Stimulated activated CD4-positive, alpha-beta T cell treated with anti-CD3 and anti-CD28 coated beads, Interleukin-12 subunit alpha, Interleukin-12 subunit beta, amount 100 ng/mL, for 4 hours (primary cell): ENCODE results near the gene GAK.

Source experiments
- DNase-seq: peaks from one replicate; pipeline ENCODE4 v3.0.0-alpha.2; 2020

The GAK gene

DNA sequence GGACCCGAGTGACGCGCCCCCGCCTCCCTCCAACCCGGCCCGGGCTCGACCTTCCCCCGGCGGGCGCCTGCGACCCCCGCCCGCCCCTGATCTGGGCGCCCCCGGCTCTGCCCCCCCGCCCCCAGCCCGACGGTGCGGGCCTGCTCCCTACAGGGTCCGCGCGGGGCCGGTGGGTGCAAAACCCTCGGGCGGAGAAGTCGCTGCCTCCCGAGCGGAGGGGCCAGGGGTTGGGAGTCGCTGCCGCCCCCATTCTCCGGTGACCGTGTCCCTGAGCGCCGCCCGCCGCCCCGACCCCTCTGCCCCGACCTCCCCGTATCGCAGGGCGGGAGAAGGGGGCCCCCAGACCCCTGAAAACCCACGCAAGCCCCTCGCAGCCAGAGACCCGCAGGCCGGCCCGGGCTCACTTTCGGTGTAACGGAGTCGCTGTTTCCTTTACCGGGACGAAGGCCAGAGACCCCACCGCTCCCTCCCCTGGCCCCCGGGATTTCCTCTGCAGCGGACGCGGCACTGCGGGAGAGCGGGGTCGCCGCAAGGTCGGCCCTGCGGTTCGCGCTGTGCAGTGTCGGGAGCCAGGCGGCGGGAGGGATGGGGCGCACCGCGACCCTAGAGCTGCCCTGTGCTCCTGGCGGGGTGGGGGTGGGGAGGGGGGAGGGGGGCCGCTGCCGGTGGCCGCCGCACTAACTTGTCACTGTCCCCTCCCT is 105.5 kb downstream of the GAK start:
- DNase-seq: no peak

DNA sequence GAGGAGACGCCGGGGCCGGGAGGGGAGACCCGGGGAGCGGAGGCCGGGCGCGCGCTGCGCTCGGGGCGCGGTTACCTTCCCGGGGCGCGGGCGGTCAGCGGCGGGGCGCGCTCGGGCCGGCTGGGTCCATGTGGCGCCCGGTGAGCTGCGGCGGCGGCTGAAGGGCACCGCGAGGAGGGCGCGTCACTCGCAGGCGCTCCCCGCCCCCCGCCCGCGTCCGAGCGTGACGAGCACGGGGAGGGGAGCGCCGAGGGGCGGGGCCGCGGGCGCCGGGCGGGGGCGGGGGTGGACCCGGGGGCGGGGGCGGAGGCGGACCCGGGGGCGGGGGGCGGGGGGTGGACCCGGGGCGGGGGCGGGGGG is 106.2 kb downstream of the GAK start, which contains the start of gene CPLX1:
CPLX1 (minus strand) TSS at position 159 of the 360 bp plus-strand sequence. CDS start 1,607 bp downstream, outside the sequence.
- peak; percentile 22 for DNase-seq

DNA sequence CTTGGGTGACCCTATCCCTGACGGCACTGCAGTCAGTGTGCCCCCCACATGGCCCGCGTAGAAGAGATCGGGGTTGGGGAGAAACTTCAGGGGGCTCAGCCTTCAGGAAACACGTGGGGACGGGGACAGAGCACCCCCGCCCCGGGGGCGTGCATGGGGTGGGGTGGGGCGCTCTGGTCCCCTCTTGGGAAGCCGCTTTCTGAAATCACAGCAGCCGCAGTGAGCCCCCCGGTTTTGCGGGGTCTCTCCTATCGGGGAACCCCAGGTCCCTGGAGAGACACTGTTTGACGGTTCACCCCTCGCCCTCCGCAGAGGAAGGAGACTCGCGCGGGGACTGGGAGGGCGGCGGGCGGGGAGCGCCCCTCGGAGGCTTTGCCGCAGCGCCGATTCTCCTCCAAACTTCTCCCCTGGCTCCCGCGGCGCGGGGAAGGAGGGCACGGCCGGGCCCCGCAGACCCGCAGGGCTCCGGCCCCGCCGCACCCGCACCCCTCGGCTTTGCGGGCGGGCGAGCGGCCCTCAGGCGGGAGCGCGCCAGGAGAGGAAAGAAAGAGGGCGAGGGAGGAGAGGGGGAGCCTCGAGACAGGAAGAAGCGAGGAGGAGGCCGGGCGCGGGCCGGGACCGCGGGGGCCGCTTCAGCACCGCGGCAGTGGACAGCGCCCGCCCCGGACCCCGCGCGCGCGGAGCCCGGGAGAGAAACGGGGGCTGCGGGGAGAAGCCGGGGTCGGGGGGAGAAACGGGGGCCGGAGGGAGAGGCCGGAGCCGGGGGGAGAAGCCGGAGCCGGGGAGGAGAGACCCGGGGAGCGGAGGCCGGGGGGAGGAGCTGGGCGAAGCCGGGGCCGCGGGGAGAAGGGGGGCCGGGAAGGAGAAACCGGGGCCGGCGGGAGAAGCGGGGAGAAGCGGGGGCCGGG is 106.8 kb downstream of the GAK start:
- DNase-seq: peak; percentile 26

DNA sequence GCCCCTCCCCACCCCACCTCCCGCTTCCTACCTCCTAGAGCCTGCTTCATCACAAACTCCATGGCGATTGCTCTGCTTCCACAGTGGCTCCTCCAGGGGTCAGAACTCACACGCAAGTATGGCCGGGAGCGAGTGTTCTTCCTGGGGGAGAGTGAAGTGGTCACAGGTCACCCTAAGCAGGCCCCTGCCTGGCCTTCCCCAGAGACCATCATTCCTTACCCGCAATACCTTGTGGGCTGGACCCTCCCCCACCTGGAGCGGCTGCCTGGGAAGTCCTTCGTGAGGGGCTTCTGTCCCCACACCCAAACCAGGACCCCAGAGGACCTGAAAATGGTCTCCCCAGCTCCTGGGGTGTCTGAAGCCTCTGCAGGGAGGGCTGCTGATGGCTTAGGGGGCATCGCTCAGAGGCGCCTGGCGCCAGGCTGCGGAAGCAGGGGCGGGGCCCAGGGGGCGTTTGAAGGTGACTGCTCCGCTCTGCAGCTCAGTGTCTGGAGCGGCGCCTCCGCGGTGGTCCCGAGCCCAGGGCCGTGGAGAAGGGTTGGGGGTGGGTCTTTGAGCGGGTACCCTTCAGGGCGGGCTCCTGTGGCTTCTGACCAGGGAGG is 107.6 kb downstream of the GAK start:
- no peak for DNase-seq

DNA sequence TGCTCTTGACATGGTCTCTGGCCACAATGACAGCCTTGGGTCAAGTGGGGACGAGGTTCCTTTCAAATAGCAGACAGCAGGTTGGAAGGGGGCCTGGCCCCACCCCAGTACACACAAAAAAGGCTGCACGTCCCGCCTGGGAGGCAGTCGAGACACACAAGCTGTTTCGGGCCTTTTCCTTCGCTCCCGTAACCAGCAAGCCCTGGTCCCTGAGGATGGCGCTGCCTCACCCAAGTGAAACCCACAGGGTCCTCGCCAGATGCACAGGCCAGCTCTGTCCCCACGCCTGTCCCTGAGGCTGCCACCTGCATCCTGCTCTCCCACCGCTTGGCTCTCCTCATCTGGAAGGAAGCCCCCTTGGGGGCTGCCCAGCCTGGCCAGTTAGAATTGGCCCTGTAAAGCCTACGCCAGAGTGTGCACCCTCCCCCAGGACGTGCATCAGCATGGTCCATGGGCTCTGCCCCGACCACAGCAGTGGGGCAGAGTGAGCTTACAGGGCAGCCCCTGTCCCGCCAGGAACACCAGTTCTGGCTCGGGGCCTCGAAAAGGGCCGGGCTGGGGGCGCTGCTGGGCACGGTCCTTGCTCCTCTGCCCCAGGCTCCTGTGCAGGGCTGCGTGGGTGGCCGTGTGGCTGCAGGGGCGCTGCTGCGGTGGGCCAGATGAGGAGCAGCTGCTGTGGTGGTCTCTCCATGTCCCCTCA is 108.2 kb downstream of the GAK start:
- no peak for DNase-seq

DNA sequence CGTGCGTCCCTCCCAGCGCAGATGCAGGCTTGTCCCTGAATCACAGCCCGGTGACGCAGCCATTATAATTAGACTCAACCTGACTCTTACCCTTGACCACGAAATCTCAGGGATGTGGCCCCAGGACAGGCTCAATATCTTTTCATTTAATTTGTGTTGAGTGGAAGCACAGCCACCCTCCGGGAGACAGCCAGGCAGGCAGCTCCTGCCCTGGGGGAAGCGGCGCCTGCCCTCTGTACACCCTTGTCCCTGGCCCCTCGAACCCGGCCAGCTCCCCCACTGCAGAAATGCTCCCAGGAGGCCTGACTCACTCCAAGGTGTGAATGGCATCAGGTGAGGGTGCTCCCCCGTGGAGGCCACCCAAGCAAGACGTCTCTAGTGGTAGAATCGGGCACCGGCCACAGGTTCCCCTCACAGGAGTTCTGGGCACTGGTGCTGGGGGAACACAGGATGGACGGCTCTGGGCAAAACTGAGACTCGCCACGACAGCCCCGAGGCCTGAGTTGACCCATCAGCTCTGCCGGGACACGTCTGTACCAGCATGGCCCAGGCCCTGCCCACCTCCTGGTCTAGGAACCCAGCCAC is 108.8 kb downstream of the GAK start:
- DNase-seq: no peak

DNA sequence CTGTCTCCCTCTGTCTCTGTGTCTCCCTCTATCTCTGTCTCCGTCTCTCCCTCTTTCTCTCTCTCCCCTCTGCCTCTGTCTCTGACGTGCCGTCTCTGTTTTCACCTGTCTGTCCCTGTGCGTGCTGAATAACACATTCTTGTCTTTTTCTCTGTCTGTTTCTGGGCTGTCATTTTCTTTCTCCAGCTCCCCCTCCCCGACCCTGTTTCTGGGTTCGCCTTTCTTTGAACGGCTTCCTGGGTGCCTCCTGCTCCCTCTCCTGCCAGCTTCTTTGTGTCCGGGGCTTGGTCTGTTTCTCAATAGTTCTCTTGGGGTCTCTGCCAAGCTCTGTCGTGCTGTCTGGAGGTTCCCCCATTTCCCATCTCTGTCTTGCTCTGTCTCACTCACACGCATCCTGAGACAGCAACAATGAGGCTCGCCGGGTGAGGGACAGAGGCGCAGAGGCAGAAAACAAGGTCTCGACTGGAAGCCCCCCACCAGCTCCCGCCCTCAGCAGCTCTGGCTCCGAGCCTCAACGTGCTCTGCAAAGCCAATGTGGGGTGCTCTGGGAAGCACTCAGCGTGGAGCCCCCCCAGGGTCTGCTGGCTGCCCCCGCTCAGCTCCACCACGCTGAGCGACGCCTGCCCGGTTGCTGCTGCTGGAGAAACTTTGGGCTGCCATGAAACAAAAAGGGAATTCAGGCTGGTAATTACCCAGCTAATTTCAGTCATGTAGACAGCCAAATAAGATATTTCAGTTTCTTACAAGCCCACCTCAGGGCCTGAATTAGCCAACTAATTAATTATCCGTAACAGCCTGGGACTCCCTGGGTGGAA is 109.5 kb downstream of the GAK start:
- DNase-seq: no peak

DNA sequence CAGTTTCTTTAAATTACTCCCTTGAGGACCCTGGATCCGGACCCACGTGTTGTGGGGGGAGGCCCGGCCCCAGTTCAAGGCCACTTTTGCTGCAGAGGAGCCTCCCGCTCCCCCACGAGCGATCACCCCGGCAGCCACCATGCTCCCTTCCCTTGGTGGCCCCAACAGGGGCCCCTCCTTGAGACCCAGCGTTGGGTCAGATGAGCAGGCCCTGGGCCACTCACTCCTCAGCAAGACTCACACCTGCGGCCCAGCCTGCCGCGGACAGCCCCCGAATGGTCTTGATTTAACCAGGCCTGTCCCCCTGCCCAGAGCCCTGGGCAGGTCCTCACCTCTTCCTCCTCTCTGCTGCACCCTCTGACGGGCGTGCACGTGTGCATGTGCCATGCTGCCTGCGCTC is 110.5 kb downstream of the GAK start:
- no peak for DNase-seq

DNA sequence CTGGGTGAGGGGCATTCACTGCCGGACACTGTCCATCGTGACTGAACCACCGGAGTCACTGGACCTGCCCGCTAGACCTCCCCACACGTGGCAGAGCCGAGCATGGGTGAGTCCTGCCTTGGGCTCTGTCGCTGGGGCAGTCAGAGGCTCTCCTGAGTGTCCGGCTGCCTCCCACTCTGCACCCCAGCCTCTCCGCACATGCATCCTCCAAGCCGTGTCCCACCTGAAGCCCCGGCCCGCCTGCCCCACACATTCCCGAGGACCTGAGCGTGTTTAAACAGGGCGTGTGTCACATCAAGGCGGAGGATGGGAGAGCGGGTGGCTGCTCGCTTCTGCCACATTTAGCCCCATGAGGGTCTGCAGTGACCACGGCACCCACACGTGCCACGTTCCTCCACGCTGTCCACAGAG is 110.9 kb downstream of the GAK start:
- no peak for DNase-seq

DNA sequence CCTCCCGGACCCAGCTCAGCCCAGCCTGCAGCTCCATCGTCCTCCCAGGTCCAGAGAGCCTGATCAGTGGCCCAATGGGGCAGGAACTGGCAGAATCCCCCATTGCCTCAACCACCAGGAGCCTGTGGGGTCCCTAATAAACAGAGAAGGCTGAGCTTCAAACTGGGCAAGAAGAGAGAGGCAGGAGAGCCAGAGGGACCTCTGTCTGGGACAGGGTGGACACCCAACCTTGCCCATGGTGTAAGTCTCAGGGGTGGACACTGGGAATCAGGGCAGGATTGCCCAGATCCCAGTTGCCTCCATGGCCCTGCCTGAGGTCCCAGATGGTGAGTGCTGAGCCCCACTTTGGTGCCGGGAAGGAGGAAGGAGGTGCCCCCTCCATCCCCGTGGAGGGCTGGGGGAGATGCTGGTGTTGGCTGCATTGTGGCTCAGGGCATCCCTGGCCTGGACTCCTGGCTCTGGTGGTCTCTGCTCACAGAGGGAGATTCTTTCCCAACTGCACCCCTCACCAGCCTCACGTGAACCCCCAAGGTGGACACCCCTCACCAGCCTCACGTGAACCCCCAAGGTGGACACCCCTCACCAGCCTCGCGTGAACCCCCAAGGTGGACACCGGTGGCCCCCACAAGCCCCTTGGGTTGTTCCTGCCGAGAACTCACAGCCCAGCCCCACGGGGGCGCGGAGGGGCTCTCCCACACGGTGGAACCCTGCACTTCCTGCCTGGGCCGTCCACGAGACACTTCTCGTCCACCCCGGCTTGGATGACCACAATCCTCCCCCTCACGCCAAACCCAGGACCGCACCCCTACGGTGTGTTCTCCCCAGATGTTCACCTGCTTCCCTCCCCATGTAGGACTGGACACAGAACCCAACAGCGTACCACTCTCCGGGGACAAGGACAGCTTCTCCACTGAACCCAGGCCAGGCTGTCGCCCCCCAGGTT is 111.6 kb downstream of the GAK start:
- DNase-seq: no peak

DNA sequence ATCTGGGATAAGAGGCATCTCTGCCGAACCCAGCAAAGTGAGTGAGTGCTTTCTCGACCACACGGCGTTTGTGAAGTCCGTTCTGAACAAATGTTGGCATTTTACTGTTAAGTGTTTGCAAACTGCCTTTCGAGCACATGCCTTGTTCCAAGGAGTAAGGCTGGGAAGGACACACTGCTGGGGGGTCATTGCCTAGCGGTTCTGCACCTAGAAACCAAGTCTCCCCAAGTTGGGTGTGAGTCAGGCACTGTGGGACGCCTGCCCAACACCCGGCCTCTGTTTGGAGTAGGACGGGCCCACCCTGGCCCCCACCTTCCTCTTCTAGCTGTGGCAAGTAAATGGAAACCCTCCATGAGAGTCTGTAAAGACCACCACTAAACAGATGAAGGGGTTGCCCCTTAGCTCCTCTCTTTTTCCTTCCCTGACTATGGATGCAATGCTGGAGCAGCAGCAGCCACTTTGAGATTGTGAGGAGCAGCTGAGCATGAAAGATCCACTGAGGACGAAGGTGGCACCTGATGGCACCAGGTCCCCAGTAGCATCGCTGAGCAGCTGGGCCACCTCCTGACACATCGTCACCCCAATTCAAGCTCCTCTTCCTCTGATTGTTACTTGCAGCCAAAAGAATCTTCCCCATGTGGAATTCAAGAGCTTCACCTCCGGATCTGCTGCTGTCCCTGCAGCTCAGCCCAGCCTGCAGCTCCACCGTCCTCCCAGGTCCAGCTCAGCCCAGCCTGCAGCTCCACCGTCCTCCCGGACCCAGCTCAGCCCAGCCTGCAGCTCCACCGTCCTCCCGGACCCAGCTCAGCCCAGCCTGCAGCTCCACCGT is 112.5 kb downstream of the GAK start:
- no peak for DNase-seq

DNA sequence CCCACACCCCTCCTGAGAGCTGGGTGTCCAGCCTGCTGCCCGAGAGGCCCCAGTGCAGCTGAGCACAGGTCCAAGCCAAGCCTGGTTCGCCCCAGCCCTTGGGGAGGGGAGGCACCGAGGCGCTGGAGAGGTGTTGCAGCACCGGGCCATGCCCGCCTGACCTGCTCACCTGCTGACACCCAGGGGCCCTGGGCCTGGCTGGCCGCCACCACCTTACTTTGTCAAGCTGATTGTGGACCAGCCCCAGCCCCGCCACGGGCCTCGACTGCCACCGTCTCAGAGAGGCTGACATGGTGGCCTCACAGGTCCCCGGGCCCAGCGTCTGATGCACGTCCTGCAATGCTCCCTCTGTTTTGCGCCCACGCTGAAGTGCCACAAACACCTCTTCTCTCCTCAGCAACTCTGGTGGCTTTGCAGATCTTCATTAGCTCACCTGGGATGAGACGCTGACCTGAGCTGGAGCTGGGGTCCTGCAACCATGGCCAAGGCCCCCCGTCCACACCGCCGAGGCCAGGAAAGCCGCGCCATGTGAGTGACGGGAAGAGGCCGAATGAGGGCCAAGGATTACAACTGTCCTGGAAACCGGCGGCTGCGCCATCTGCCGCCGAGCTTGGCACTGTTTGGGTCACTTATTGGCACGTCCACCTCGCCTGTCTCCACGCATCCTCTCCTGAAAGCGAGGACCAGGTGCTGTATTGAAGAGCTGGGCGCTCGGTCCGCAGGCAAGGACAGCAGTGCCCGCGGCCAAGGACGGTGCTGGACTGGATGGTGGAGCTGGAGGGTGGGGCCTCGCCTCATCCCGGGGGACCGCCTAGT is 113.8 kb downstream of the GAK start:
- no peak for DNase-seq

DNA sequence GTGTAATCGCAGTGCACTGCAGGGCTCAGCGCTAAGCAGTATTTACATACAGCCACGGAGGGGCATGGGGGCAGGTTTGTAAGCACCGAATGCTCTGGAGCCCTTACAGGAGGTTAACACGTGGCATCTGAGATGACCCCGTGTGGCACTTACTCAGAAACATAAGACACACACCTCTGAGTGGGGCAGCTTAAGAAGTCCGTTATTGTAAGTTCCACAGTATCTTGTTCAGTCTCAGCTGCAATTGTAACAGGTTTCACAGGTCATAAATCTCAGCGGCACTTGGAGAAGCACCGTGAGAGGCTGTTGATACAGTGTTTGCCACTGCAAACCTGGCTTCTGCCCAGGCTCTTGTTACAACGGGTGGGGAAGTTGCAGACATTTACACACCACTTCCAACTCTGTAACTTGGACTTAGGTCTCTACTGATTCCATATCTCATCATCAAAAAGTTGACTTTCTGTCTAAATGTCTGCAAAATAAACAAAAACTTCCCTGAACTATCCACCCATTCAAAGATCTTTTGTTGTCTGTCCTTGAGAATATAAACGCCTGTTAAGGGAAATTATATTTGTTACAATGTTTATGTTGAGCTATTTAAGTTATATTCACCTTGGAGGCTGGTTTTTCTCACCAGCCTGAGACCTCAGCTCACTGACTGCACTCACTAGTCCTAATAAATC is 116.5 kb downstream of the GAK start:
- DNase-seq: no peak

DNA sequence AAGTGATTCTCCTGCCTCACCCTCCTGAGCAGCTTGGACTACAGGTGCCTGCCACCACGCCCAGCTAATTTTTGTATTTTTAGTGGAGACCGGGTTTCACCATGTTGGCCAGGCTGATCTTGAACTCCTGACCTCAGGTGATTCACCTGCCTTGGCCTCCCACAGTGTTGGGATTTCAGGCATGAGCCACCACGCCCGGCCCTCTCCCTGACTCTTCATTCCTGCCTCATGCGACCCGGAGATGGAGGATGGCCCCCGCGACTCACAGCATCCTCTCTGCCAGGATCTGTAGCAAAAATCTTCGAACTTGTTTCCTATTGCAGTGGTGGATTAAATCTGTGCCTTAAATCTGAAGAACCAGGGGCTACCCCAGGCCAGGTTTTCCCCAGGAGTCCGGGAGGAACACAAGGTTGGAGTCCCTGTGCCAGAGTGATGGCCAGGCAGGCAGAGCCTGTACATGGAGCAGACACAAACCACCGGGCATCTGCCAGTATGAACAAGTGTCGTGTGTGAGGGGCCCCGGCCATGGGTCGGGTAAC is 117.7 kb downstream of the GAK start:
- DNase-seq: no peak

DNA sequence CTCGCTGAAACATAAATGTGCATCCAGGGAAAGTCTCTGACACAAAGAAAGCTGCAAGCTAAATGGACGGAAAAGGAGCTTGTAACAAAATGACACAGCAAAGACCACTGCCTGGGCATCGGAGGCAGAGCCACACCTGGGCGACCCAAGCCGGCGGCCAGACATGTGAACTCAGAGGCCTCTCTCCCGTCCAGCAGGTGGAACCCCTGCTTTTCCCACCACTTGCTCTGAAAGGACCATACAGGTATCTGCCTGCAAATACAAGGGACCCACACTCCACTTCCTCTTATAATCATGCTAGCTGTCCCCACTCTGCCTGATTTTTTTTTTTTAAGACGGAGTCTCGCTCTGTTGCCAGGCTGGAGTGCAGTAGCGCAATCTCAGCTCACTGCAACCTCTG is 118.2 kb downstream of the GAK start:
- DNase-seq: no peak

DNA sequence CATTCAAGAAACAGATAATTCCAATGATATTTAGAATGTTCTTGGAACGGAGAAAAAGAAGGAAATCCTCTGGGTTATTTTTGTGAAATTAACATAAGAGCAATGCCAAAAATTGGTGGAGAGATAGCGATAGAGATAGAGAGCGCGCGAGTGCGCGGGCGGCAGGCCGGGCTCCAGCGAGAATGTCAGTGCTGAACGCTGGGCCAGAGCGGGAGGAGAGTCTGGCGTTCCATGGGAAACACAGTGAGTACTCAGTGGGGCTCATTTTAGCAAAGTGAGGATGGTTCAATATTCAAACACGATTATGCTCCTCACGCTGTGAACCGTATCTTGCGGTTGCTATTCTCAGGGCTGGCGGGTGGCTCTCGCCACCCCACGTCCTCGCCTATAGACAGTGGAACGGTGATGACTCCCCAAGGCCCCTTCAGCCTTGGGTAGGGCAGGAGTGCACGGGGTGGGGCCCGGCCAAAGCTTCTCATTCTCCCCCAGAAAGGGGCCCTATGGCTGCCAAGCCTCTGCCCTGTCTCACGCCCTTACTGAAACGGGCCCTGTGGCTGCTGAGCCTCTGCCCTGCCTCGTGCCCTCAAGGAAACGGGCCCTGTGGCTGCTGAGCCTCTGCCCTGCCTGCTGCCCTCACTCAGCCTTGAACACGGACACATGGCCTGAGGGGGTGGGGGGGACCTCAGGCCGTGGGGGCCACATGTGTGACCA is 123.1 kb downstream of the GAK start:
- no peak for DNase-seq

DNA sequence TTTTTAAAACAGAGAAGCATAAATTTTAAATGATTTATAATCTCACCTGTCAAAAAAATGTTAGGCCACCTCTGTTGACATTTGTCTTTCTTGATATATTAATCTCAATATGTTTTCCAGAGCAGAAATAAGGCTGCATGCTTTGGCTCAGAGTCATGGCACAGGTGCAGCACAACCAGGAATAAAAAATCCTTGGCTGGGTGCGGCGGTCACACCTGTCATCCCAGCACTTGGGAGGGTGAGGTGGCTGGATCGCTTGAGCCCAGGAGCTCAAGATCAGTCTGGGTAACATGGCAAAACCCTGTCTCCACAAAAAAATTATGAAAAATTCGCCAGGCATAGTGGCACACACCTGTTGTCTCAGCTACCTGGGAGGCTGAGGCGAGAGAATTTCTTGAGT is 124.3 kb downstream of the GAK start:
- no peak for DNase-seq
